A673 (cell line): ENCODE measurements around the gene TFF1. TPM values are rescaled to one million over a fixed set of nuclear protein-coding genes. Genes with fewer than 3 reads are reported as not detected.
A peak's percentile ranks its signal among the peaks of the same experiment; 100 is the strongest.

Source experiments
- BruUV-seq: library from RNA; stranded (reverse); fragments of 400-500 nt; replicated peaks from 2 replicates; lab custom pipeline; 2021; lab: Mats Ljungman, UMichigan
- CTCF ChIA-PET: fragments of 300-600 bp; sonication (Branson Sonifier 250); formaldehyde crosslinking; loops from one replicate; lab custom pipeline; 2022; ENCODE audit warnings: antibody characterized with exemption; lab: Charles Lee
- POLR2A ChIA-PET: fragments of 300-600 bp; sonication (Branson Sonifier 250); formaldehyde crosslinking; loops from one replicate; lab custom pipeline; 2022; ENCODE audit warnings: antibody characterized with exemption; ENCODE audit not compliant: low non-redundant PET; lab: Charles Lee
- DNase-seq: peaks from one replicate; pipeline ENCODE4 v3.0.0-alpha.2; 2015; ENCODE audit warnings: low spot score
- H3K27ac ChIP-seq: fragments of 200-600 bp; sonication (generic); 2 replicates; pipeline ENCODE4 v1.5.1; 2016; ENCODE audit warnings: mixed run types, low read depth, mild to moderate bottlenecking, mixed read lengths, antibody characterized with exemption, low read length; ENCODE audit not compliant: poor library complexity, severe bottlenecking
- H3K27me3 ChIP-seq: fragments of 200-600 bp; sonication (generic); replicated peaks from 2 replicates; pipeline ENCODE4 v1.6.1; 2017; ENCODE audit warnings: mixed run types, low read depth, mild to moderate bottlenecking, mixed read lengths, antibody characterized with exemption, low read length; ENCODE audit not compliant: insufficient read depth, poor library complexity
- H3K36me3 ChIP-seq: fragments of 200-600 bp; sonication (generic); 2 replicates; pipeline ENCODE4 v1.6.1; 2016; ENCODE audit warnings: mixed run types, mild to moderate bottlenecking, mixed read lengths, antibody characterized with exemption, low read length; ENCODE audit not compliant: insufficient read depth, poor library complexity, severe bottlenecking
- H3K4me1 ChIP-seq: fragments of 200-600 bp; sonication (generic); 2 replicates; pipeline ENCODE4 v1.6.1; 2017; ENCODE audit warnings: mixed run types, mild to moderate bottlenecking, mixed read lengths, antibody characterized with exemption, low read length; ENCODE audit not compliant: insufficient read depth, poor library complexity, severe bottlenecking
- H3K4me3 ChIP-seq: fragments of 200-600 bp; sonication (generic); 2 replicates; pipeline ENCODE4 v1.5.1; 2016; ENCODE audit warnings: low read depth, mixed run types, mild to moderate bottlenecking, mixed read lengths, low read length; ENCODE audit not compliant: poor library complexity, severe bottlenecking
- H3K9me3 ChIP-seq: fragments of 200-600 bp; sonication (generic); 2 replicates; pipeline ENCODE4 v1.6.1; 2016; ENCODE audit warnings: mixed run types, low read depth, mild to moderate bottlenecking, mixed read lengths, antibody characterized with exemption, low read length; ENCODE audit not compliant: poor library complexity, severe bottlenecking
- EZH2 ChIP-seq: fragments of 200-600 bp; sonication (generic); IDR thresholded peaks from 2 replicates; pipeline ENCODE4 v1.6.1; 2017; ENCODE audit warnings: borderline replicate concordance, low read depth, mild to moderate bottlenecking, mixed read lengths, antibody characterized with exemption, low read length; ENCODE audit not compliant: poor library complexity, severe bottlenecking
- intact Hi-C: fragments of 100-400 bp; cut with micrococcal nuclease; formaldehyde crosslinking; loops from one replicate; pipeline ENCODE4 v1.10.0; 2022; ENCODE audit not compliant: unreplicated experiment
- total RNA-seq: library from RNA; stranded (reverse); gene quantifications from 2 replicates; pipeline ENCODE4 v1.2.3, GENCODE V29; 2021
- TF ChIP-seq, protein P1 (sequence below): fragments of 300-800, 200-600 bp; sonication (generic); conservative IDR thresholded peaks from 2 replicates; pipeline ENCODE4 v1.5.1; 2017; ENCODE audit warnings: low read depth, mild to moderate bottlenecking, antibody characterized with exemption, low read length, moderate library complexity, mixed read lengths

Gene TFF1
- total RNA-seq, 1 experiment from 2014 or later, result not detected

DNA sequence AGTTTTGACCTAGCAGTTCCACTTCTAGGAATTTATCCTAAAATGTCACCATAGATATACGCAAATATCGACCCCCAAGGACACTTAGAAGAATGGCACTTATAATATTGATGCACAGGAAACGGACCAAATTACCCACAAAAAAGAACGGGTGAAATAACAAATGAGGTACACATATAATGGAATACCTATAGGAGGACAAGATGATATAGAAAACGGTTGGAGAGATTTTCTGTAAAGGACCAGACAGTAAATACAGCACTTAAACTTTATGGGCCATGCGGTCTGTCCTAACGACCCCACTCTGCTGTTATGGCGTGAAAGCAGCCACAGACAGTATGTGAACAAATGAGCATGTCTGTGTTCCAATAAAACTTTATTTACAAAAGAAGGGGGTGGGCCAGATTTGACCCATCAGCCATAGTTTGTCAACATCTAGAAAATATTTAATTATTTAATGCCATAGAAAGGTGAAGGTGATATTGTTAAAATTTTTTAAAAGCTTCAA, 27.2 kb upstream of the TFF1 start:
- Histone ChIP-seq H3K36me3 (no peaks in the 10 kb centered on the region), H3K27me3 (no peaks in the 10 kb centered on the region), H3K27ac (no peak overlapping the region), H3K9me3 (no peaks in the 10 kb centered on the region), H3K4me3 (no peak overlapping the region), H3K4me1 (peaks cover 4% of the 10 kb centered on the region)
- ChIA-PET CTCF (no interaction called here), POLR2A (no interaction called here)
- no TSS peak for BruUV-seq
- TF ChIP-seq EZH2, result no peak
- TF ChIP-seq, protein P1, sequence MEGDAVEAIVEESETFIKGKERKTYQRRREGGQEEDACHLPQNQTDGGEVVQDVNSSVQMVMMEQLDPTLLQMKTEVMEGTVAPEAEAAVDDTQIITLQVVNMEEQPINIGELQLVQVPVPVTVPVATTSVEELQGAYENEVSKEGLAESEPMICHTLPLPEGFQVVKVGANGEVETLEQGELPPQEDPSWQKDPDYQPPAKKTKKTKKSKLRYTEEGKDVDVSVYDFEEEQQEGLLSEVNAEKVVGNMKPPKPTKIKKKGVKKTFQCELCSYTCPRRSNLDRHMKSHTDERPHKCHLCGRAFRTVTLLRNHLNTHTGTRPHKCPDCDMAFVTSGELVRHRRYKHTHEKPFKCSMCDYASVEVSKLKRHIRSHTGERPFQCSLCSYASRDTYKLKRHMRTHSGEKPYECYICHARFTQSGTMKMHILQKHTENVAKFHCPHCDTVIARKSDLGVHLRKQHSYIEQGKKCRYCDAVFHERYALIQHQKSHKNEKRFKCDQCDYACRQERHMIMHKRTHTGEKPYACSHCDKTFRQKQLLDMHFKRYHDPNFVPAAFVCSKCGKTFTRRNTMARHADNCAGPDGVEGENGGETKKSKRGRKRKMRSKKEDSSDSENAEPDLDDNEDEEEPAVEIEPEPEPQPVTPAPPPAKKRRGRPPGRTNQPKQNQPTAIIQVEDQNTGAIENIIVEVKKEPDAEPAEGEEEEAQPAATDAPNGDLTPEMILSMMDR, result no peak
- DNase-seq, result no peak
- intact Hi-C loops, result no loop called here

DNA sequence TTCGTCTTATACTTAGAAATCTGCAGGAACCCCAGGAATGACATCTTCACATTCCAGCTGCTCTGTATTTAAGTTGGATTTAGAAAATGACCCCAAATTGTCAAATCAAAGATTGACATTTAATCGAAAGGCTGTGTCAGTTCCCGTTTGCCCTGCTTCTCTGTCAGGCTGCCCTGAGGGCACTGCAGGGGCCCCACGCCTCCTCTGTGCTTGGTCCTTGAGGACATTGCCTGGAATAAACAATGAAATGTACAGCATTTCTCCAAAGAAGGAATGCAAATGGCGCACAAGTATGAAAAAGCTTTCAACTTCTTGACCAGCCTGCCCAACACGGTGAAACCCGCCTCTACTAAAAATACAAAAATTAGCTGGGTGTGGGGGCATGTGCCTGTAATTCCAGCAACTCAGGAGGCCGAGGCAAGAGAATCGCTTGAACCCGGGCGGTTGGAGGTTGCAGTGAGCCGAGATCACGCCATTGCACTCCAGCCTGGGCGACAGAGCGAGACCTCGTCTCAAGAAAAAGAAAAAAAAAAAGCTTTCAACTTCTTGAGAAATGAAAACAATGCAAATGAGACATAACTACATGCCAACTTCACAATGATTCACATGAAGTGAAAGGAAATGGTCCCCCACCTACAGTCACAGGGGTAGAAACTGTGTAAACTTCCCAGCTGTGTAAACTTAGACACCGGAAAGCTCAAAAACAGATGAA, 26.6 kb upstream of the TFF1 start:
- Histone ChIP-seq H3K4me1 (peaks cover 4% of the 10 kb centered on the region), H3K9me3 (no peaks in the 10 kb centered on the region), H3K36me3 (no peaks in the 10 kb centered on the region), H3K4me3 (no peak overlapping the region), H3K27me3 (no peaks in the 10 kb centered on the region), H3K27ac (no peak overlapping the region)
- POLR2A ChIA-PET, result no interaction called here
- no TSS peak for BruUV-seq
- intact Hi-C loops, result no loop called here
- peak; percentile 29 for DNase-seq
- CTCF ChIA-PET, result no interaction called here
- TF ChIP-seq EZH2, result no peak
- TF ChIP-seq, protein P1, result no peak

DNA sequence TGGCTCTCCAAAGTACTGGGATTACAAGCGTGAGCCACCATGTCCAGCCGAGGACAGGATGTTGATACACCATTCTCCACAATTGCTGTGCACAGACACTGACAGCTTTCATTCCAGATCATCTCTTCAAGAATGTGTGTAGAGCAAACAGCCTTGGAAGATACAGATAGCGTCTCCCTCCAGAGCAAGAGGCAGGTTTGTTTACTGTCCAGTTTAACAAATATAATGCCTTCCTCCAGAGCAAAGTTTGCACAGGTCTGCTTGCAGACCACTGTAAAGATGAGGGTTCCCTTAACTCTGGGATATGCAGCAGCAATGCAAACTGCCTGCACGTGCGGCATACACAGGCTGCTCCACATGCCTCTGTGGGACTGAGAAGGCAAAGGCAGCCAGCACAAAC, 25.0 kb upstream of the TFF1 start:
- Histone ChIP-seq H3K9me3 (no peaks in the 10 kb centered on the region), H3K27ac (no peak overlapping the region), H3K4me1 (peaks cover 7% of the 10 kb centered on the region), H3K4me3 (no peak overlapping the region), H3K27me3 (no peaks in the 10 kb centered on the region), H3K36me3 (no peaks in the 10 kb centered on the region)
- no TSS peak for BruUV-seq
- no peak for DNase-seq
- ChIA-PET POLR2A (no interaction called here), CTCF (no interaction called here)
- no peak for TF ChIP-seq EZH2
- TF ChIP-seq, protein P1, result no peak
- intact Hi-C loops, result no loop called here
